Measurements from ENCODE around the gene R3HDM4.

DNA sequence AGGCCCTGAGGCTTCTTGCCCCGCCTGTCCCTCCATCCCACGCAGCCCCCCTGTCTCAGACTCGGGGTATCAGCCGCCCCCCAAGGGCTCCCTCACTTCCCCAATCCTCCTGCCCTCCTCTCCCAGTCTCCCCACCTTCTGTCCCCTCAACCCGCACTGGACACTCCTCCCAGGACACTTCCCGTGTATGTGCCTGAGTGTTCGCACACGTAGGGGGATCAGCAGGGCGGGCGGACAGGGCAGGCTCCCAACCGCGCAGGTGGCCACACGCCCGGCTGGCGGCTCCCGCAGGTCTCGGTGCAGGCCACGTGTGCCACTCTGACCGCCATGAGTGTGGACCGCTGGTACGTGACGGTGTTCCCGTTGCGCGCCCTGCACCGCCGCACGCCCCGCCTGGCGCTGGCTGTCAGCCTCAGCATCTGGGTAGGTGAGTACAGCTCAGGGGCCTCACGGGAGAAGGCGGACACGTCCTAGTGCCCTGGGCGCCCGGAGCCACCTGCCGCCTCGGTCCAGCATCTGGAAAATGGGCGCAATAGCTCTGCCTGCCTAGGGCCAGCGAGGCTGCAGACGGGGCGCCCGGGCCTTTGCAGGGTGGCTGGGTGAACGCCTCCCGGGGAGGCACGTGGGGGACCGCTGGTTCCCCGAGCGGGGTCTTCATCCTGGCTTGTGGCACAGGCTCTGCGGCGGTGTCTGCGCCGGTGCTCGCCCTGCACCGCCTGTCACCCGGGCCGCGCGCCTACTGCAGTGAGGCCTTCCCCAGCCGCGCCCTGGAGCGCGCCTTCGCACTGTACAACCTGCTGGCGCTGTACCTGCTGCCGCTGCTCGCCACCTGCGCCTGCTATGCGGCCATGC lies 6.4 kb upstream of the R3HDM4 start:
- TF ChIP-seq CTCF (IDR thresholded peaks at IDR 0.05; ENCODE audit: insufficient read depth, low read length, poor library complexity, severe bottlenecking) (no peak), EZH2phosphoT487 (conservative IDR thresholded peaks at IDR 0.05; ENCODE audit: low read length) (peak; percentile 93; the same call in 1 of the 2 replicates)
